Testis (tissue), 3 donors: ENCODE results near the gene ABI3BP. TPM values are rescaled to one million over a fixed set of nuclear protein-coding genes. Genes with fewer than 3 reads are reported as not detected.

Experiments used
- DNase-seq: peaks from one replicate; pipeline ENCODE4 v3.0.0-alpha.2; 2019
- H3K27ac ChIP-seq, 2 donors: fragments of 200-600 bp; sonication (generic); one replicate each; pipeline ENCODE4 v1.5.1; 2019
- H3K27me3 ChIP-seq: fragments of 200-600 bp; sonication (generic); one replicate; pipeline ENCODE4 v1.5.1; 2019
- H3K36me3 ChIP-seq: fragments of 200-600 bp; sonication (generic); one replicate; pipeline ENCODE4 v1.5.1; 2017; ENCODE audit warnings: low read depth; ENCODE audit errors: missing control alignments
- H3K4me1 ChIP-seq: fragments of 200-600 bp; sonication (generic); one replicate; pipeline ENCODE4 v1.5.1; 2019
- H3K4me3 ChIP-seq, 2 donors: fragments of 200-600 bp; sonication (generic); one replicate each; pipeline ENCODE4 v1.5.1; 2017 to 2019
- H3K9me3 ChIP-seq: fragments of 200-600 bp; sonication (generic); one replicate; pipeline ENCODE4 v1.5.1; 2017
- CTCF ChIP-seq, 3 experiments: fragments of 450-650 bp in 2 of 3; fragments of 200-600 bp in 1 of 3; sonication (generic) in 1 of 3; IDR thresholded peaks; one replicate each; pipeline ENCODE4 v1.5.1; 2016 to 2019; ENCODE audit warnings: antibody characterized with exemption in 3 of 3, mild to moderate bottlenecking in 2 of 3, moderate library complexity in 1 of 3
- POLR2A ChIP-seq: fragments of 450-650 bp; IDR thresholded peaks from one replicate; pipeline ENCODE4 v1.6.1; 2017; ENCODE audit warnings: antibody characterized with exemption, mild to moderate bottlenecking, moderate library complexity
- WGBS, 2 donors: methylation state at CpG; one replicate each; pipeline ENCODE4 v1.1.5; 2018; 5-methylcytosine and 5-hydroxymethylcytosine counted together
- intact Hi-C: fragments of 100-400 bp; cut with DNase I; formaldehyde crosslinking; loops from one replicate; pipeline ENCODE4 v1.15.1; 2023; ENCODE audit warnings: low total_unique reads
- polyA plus RNA-seq: library from polyadenylated mRNA; stranded (reverse); fragments of 350-450 nt; fragmentation: Illumina TruSeq; extraction: RNeasy Lipid Tissue Mini Kit (QIAGEN cat#74804); gene quantifications from one replicate; pipeline ENCODE4 v1.2.3, GENCODE V29; 2014; ENCODE audit warnings: low read depth, low replicate concordance; ENCODE audit not compliant: insufficient read depth
- total RNA-seq, 2 donors: library from RNA; depleted of rRNA; stranded (reverse); fragments of >200 nt; gene quantifications; one replicate each; pipeline ENCODE4 v1.2.3, GENCODE V29; 2016

ABI3BP gene
- total and polyA plus RNA-seq, 3 donors from 2014 or later: 8.7 to 58.2 (median 25.0) TPM

- no peak overlapping the region for H3K4me3 ChIP-seq
- DNase-seq: no peak
- 86% methylated on average over 6 of the region's 6 CpGs for WGBS, 2 donors
- intact Hi-C loops: no loop called here
- no peaks in the 10 kb centered on the region for H3K9me3 ChIP-seq
- peaks cover 3% of the 10 kb centered on the region for H3K4me1 ChIP-seq
- no peaks in the 10 kb centered on the region for H3K36me3 ChIP-seq
- no peak overlapping the region for H3K27ac ChIP-seq
- H3K27me3 ChIP-seq: no peaks in the 10 kb centered on the region
- no peak for TF ChIP-seq CTCF (IDR thresholded peaks at IDR 0.05)
- TF ChIP-seq POLR2A: no peak
Measured at GRCh38 chr3:100911956-100912355, 81.3 kb downstream of the ABI3BP start.

- WGBS, 2 donors: 59 to 73% methylated on average over 2 of the region's 2 CpGs
- no peaks in the 10 kb centered on the region for H3K4me1 ChIP-seq
- no peaks in the 10 kb centered on the region for H3K36me3 ChIP-seq
- no peak overlapping the region for H3K4me3 ChIP-seq
- TF ChIP-seq POLR2A: no peak
- no peak for TF ChIP-seq CTCF (IDR thresholded peaks at IDR 0.05)
- H3K9me3 ChIP-seq: no peaks in the 10 kb centered on the region
- intact Hi-C loops: no loop called here
- no peak for DNase-seq
- no peak overlapping the region for H3K27ac ChIP-seq
- no peaks in the 10 kb centered on the region for H3K27me3 ChIP-seq
Measured at GRCh38 chr3:100910986-100911385, 82.2 kb downstream of the ABI3BP start.

GRCh38 chr3:100902572-100902971, 90.6 kb downstream of the ABI3BP start:
- no peaks in the 10 kb centered on the region for H3K9me3 ChIP-seq
- no peak for TF ChIP-seq CTCF (IDR thresholded peaks at IDR 0.05)
- TF ChIP-seq POLR2A: no peak
- H3K27me3 ChIP-seq: no peaks in the 10 kb centered on the region
- WGBS, 2 donors: 88 to 89% methylated on average over 5 of the region's 5 CpGs
- no peak overlapping the region for H3K27ac ChIP-seq
- no peak overlapping the region for H3K4me3 ChIP-seq
- H3K4me1 ChIP-seq: no peaks in the 10 kb centered on the region
- no peak for DNase-seq
- H3K36me3 ChIP-seq: no peaks in the 10 kb centered on the region
- intact Hi-C loops: no loop called here

- DNase-seq: no peak
- intact Hi-C loops: no loop called here
- no peaks in the 10 kb centered on the region for H3K9me3 ChIP-seq
- WGBS, 2 donors: 77 to 85% methylated on average over 2 of the region's 2 CpGs
- TF ChIP-seq CTCF (IDR thresholded peaks at IDR 0.05): no peak
- no peak for TF ChIP-seq POLR2A
- no peak overlapping the region for H3K27ac ChIP-seq
- H3K4me1 ChIP-seq: no peaks in the 10 kb centered on the region
- H3K4me3 ChIP-seq: no peak overlapping the region
- no peaks in the 10 kb centered on the region for H3K27me3 ChIP-seq
- H3K36me3 ChIP-seq: no peaks in the 10 kb centered on the region
Measured at GRCh38 chr3:100900671-100901335, 92.4 kb downstream of the ABI3BP start.

- Histone ChIP-seq H3K4me3 (no peak overlapping the region), H3K27me3 (no peaks in the 10 kb centered on the region), H3K4me1 (no peaks in the 10 kb centered on the region), H3K9me3 (no peaks in the 10 kb centered on the region), H3K27ac (no peak overlapping the region), H3K36me3 (no peaks in the 10 kb centered on the region)
- no peak for TF ChIP-seq CTCF (IDR thresholded peaks at IDR 0.05)
- TF ChIP-seq POLR2A: no peak
- 63 to 70% methylated on average over 2 of the region's 2 CpGs for WGBS, 2 donors
- no peak for DNase-seq
- intact Hi-C loops: no loop called here
Measured at GRCh38 chr3:100899440-100900091, 93.7 kb downstream of the ABI3BP start.
